HEK293 (cell line): ENCODE results near the gene MYH13.

Experiments
- TCF7L2 ChIP-seq: IDR thresholded peaks from 2 replicates; pipeline ENCODE4 v1.6.1; 2011; ENCODE audit warnings: low read depth, mild to moderate bottlenecking, inconsistent platforms, low read length, moderate library complexity, borderline replicate concordance
- YY1 ChIP-seq: fragments of 450-650 bp; formaldehyde crosslinking; IDR thresholded peaks from 2 replicates; pipeline ENCODE4 v1.5.1; 2018; ENCODE audit warnings: missing biosample characterization, missing genetic modification characterization
- ZBTB44 ChIP-seq: fragments of 450-650 bp; IDR thresholded peaks from 2 replicates; pipeline ENCODE4 v1.5.1; 2018; ENCODE audit warnings: missing biosample characterization, mild to moderate bottlenecking, missing genetic modification characterization
- ZNF202 ChIP-seq: fragments of 450-650 bp; formaldehyde crosslinking; IDR thresholded peaks from 2 replicates; pipeline ENCODE4 v1.5.1; 2016; ENCODE audit warnings: missing biosample characterization, missing genetic modification characterization, borderline replicate concordance
- ZNF211 ChIP-seq: fragments of 450-650 bp; formaldehyde crosslinking; IDR thresholded peaks from 2 replicates; pipeline ENCODE4 v1.5.1; 2016; ENCODE audit warnings: low read depth, missing biosample characterization, missing genetic modification characterization
- TF ChIP-seq, protein P1 (sequence below): fragments of 450-650 bp; formaldehyde crosslinking; IDR thresholded peaks from 2 replicates; pipeline ENCODE4 v1.5.1; 2016; ENCODE audit warnings: missing biosample characterization, missing genetic modification characterization
- TF ChIP-seq, protein P2 (sequence below): fragments of 450-650 bp; formaldehyde crosslinking; IDR thresholded peaks from 2 replicates; pipeline ENCODE4 v1.5.1; 2016; ENCODE audit warnings: missing biosample characterization, missing genetic modification characterization

- TF ChIP-seq, protein P1, sequence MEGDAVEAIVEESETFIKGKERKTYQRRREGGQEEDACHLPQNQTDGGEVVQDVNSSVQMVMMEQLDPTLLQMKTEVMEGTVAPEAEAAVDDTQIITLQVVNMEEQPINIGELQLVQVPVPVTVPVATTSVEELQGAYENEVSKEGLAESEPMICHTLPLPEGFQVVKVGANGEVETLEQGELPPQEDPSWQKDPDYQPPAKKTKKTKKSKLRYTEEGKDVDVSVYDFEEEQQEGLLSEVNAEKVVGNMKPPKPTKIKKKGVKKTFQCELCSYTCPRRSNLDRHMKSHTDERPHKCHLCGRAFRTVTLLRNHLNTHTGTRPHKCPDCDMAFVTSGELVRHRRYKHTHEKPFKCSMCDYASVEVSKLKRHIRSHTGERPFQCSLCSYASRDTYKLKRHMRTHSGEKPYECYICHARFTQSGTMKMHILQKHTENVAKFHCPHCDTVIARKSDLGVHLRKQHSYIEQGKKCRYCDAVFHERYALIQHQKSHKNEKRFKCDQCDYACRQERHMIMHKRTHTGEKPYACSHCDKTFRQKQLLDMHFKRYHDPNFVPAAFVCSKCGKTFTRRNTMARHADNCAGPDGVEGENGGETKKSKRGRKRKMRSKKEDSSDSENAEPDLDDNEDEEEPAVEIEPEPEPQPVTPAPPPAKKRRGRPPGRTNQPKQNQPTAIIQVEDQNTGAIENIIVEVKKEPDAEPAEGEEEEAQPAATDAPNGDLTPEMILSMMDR (tag by site-specific recombination) = no peak
- TF ChIP-seq YY1 (tag by site-specific recombination) (no peak), ZNF202 (tag by site-specific recombination) (no peak), ZBTB44 (tag by site-specific recombination) (no peak), ZNF211 (tag by site-specific recombination) (no peak), TCF7L2 (no peak)
- TF ChIP-seq, protein P2, sequence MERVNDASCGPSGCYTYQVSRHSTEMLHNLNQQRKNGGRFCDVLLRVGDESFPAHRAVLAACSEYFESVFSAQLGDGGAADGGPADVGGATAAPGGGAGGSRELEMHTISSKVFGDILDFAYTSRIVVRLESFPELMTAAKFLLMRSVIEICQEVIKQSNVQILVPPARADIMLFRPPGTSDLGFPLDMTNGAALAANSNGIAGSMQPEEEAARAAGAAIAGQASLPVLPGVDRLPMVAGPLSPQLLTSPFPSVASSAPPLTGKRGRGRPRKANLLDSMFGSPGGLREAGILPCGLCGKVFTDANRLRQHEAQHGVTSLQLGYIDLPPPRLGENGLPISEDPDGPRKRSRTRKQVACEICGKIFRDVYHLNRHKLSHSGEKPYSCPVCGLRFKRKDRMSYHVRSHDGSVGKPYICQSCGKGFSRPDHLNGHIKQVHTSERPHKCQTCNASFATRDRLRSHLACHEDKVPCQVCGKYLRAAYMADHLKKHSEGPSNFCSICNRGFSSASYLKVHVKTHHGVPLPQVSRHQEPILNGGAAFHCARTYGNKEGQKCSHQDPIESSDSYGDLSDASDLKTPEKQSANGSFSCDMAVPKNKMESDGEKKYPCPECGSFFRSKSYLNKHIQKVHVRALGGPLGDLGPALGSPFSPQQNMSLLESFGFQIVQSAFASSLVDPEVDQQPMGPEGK (tag by site-specific recombination) = no peak
These were observed 21.5 kb upstream of the MYH13 start for GRCh38 chr17:10394201-10394887.
